NT2/D1 (cell line): ENCODE data around the gene ADAMTSL1.

Experiments used
- DNase-seq: peaks from one replicate; pipeline ENCODE4 v3.0.0-alpha.2; 2011; ENCODE audit warnings: low read depth, low spot score
- H3K27me3 ChIP-seq: 2 replicates; pipeline ENCODE4 v1.6.0; 2011; ENCODE audit warnings: mild to moderate bottlenecking; ENCODE audit not compliant: insufficient read length, insufficient read depth
- H3K36me3 ChIP-seq: 2 replicates; pipeline ENCODE4 v1.6.1; 2011; ENCODE audit warnings: mild to moderate bottlenecking, low read length, mixed read lengths; ENCODE audit not compliant: insufficient read depth, insufficient read length
- H3K4me1 ChIP-seq: 2 replicates; pipeline ENCODE4 v1.5.1; 2011; ENCODE audit not compliant: insufficient read depth, insufficient read length
- H3K4me3 ChIP-seq: 2 replicates; pipeline ENCODE4 v1.5.1; 2011; ENCODE audit warnings: low read depth; ENCODE audit not compliant: insufficient read length
- H3K9ac ChIP-seq: 2 replicates; pipeline ENCODE4 v1.6.0; 2011; ENCODE audit warnings: low read depth; ENCODE audit not compliant: insufficient read length
- H3K9me3 ChIP-seq: 2 replicates; pipeline ENCODE4 v1.5.1; 2011; ENCODE audit warnings: mild to moderate bottlenecking, low read length; ENCODE audit not compliant: insufficient read depth
- SUZ12 ChIP-seq: IDR thresholded peaks from 2 replicates; pipeline ENCODE4 v1.6.1; 2011; ENCODE audit not compliant: insufficient read length, insufficient read depth; ENCODE audit errors: extremely low read depth
- YY1 ChIP-seq: IDR thresholded peaks from 2 replicates; pipeline ENCODE4 v1.6.1; 2011; ENCODE audit not compliant: insufficient read length, insufficient read depth
- ZNF274 ChIP-seq: IDR thresholded peaks from 2 replicates; pipeline ENCODE4 v1.6.1; 2011; ENCODE audit warnings: mild to moderate bottlenecking, low read depth, low read length

Gene ADAMTSL1

GRCh38 chr9:18682907-18683306 lies 209.0 kb downstream of the ADAMTSL1 start:
- no peaks in the 10 kb centered on the region for H3K4me1 ChIP-seq
- no peak for DNase-seq
- TF ChIP-seq YY1 (no peak), SUZ12 (no peak), ZNF274 (no peak)
- no peaks in the 10 kb centered on the region for H3K36me3 ChIP-seq
- no peak overlapping the region for H3K9ac ChIP-seq
- H3K27me3 ChIP-seq = no peaks in the 10 kb centered on the region
- H3K9me3 ChIP-seq = no peaks in the 10 kb centered on the region
- H3K4me3 ChIP-seq = no peak overlapping the region

- H3K9ac ChIP-seq = no peak overlapping the region
- DNase-seq = no peak
- no peaks in the 10 kb centered on the region for H3K27me3 ChIP-seq
- TF ChIP-seq ZNF274 (no peak), YY1 (no peak), SUZ12 (no peak)
- H3K36me3 ChIP-seq = no peaks in the 10 kb centered on the region
- H3K4me3 ChIP-seq = no peak overlapping the region
- H3K9me3 ChIP-seq = no peaks in the 10 kb centered on the region
- H3K4me1 ChIP-seq = no peaks in the 10 kb centered on the region
These were observed 209.4 kb downstream of the ADAMTSL1 start for GRCh38 chr9:18683312-18683711.

- no peaks in the 10 kb centered on the region for H3K27me3 ChIP-seq
- H3K36me3 ChIP-seq = no peaks in the 10 kb centered on the region
These were observed 209.9 kb downstream of the ADAMTSL1 start for GRCh38 chr9:18683851-18684250.

GRCh38 chr9:18684593-18685317 lies 210.8 kb downstream of the ADAMTSL1 start:
- no peaks in the 10 kb centered on the region for H3K27me3 ChIP-seq
- TF ChIP-seq ZNF274 = no peak
- TF ChIP-seq YY1 = no peak
- TF ChIP-seq SUZ12 = no peak
- H3K9me3 ChIP-seq = no peaks in the 10 kb centered on the region

More at GRCh38 chr9:18683851-18684250, 209.9 kb downstream of the ADAMTSL1 start:
- Histone ChIP-seq H3K4me1 (no peaks in the 10 kb centered on the region), H3K9ac (no peak overlapping the region), H3K9me3 (no peaks in the 10 kb centered on the region), H3K4me3 (no peak overlapping the region)
- DNase-seq = no peak
- TF ChIP-seq YY1 = no peak
- no peak for TF ChIP-seq ZNF274
- no peak for TF ChIP-seq SUZ12

GRCh38 chr9:18688581-18689565 lies 214.9 kb downstream of the ADAMTSL1 start:
- TF ChIP-seq YY1 (no peak), ZNF274 (no peak), SUZ12 (no peak)
- no peak overlapping the region for H3K4me3 ChIP-seq
- no peak for DNase-seq
- peaks cover 4% of the 10 kb centered on the region; the same call in 1 of the 2 replicates for H3K9me3 ChIP-seq
- H3K9ac ChIP-seq = no peak overlapping the region
- H3K36me3 ChIP-seq = no peaks in the 10 kb centered on the region
- H3K27me3 ChIP-seq = no peaks in the 10 kb centered on the region
- no peaks in the 10 kb centered on the region for H3K4me1 ChIP-seq

More at GRCh38 chr9:18684593-18685317, 210.8 kb downstream of the ADAMTSL1 start:
- Histone ChIP-seq H3K9ac (no peak overlapping the region), H3K36me3 (no peaks in the 10 kb centered on the region), H3K4me3 (no peak overlapping the region), H3K4me1 (no peaks in the 10 kb centered on the region)
- no peak for DNase-seq

GRCh38 chr9:18689921-18690320 lies 216.0 kb downstream of the ADAMTSL1 start:
- no peak for DNase-seq
- Histone ChIP-seq H3K36me3 (no peaks in the 10 kb centered on the region), H3K9me3 (peaks cover 11% of the 10 kb centered on the region; the same call in 1 of the 2 replicates), H3K4me3 (no peak overlapping the region), H3K9ac (no peak overlapping the region), H3K4me1 (no peaks in the 10 kb centered on the region), H3K27me3 (no peaks in the 10 kb centered on the region)
- no peak for TF ChIP-seq YY1
- no peak for TF ChIP-seq SUZ12
- no peak for TF ChIP-seq ZNF274

GRCh38 chr9:18692268-18692667 lies 218.3 kb downstream of the ADAMTSL1 start:
- H3K27me3 ChIP-seq = no peaks in the 10 kb centered on the region

More at GRCh38 chr9:18692268-18692667, 218.3 kb downstream of the ADAMTSL1 start:
- TF ChIP-seq ZNF274 = no peak
- TF ChIP-seq YY1 = no peak
- TF ChIP-seq SUZ12 = no peak
- H3K4me1 ChIP-seq = no peaks in the 10 kb centered on the region
- no peak for DNase-seq
- H3K36me3 ChIP-seq = no peaks in the 10 kb centered on the region
- peaks cover 27% of the 10 kb centered on the region; the same call in 1 of the 2 replicates for H3K9me3 ChIP-seq
- H3K9ac ChIP-seq = no peak overlapping the region
- no peak overlapping the region for H3K4me3 ChIP-seq
